NCI-H526 treated with DMSO at 0.1 percent for 48 hours (cell line): ENCODE data around the gene RASSF7.

Experiments used
- DNase-seq: peaks from one replicate; lab custom pipeline; 2025; lab: John Stamatoyannopoulos, UW

RASSF7 gene

DNA sequence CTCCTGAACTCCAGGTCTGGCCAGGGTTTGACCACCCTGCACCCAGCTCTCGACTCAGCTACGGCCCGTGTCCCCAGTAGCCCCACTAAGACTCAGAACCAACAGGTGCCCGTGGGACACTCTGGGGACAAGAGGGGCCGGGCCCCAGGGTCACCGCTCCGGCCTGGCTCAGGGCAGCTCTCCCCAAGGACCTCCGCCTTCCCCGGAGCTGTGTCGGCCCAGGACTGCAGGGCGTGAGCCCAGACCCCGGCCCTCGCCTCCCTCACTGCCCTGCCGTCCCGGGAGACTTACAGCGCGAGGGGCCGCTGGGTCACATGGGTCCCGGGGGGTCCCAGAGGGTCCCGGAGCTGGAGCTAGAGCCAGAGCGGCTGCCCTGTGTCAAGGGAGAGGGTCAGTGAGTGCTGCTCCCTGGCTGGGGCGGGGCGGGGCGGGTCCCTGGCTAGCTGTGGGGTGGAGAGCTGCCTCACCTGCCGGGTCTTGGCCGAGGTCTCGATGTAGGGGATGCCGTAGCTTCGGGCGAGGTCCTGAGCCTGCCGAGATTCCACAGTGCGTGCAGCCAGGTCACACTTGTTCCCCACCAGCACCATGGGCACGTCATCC is 27.7 kb upstream of the RASSF7 start:
- DNase-seq, result no peak

DNA sequence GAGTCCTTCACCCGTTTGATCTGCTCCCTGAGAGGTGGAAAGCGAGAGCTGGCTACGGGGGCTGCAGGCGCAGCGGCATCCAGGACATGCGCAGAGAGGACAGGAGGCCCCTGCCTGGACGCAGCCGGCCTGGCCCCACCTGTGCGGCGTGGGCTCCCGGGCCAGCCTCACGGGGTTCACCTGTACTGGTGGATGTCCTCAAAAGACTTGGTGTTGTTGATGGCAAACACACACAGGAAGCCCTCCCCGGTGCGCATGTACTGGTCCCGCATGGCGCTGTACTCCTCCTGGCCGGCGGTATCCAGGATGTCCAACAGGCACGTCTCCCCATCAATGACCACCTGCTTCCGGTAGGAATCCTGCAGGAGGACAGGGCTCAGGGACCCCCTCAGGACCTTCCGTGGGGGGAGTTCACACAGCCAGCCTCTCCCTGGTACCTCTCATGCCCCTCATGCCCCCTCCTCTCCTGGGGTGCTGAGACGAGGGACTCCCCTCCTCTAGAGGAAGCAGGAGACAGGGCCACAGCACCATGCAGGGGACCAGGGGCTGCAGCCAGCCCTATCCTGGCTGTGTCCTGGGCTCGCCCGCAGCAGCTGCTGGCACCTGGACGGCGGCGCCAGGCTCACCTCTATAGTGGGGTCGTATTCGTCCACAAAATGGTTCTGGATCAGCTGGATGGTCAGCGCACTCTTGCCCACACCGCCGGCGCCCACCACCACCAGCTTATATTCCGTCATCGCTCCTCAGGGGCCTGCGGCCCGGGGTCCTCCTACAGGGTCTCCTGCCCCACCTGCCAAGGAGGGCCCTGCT is 27.0 kb upstream of the RASSF7 start:
- DNase-seq, result no peak

DNA sequence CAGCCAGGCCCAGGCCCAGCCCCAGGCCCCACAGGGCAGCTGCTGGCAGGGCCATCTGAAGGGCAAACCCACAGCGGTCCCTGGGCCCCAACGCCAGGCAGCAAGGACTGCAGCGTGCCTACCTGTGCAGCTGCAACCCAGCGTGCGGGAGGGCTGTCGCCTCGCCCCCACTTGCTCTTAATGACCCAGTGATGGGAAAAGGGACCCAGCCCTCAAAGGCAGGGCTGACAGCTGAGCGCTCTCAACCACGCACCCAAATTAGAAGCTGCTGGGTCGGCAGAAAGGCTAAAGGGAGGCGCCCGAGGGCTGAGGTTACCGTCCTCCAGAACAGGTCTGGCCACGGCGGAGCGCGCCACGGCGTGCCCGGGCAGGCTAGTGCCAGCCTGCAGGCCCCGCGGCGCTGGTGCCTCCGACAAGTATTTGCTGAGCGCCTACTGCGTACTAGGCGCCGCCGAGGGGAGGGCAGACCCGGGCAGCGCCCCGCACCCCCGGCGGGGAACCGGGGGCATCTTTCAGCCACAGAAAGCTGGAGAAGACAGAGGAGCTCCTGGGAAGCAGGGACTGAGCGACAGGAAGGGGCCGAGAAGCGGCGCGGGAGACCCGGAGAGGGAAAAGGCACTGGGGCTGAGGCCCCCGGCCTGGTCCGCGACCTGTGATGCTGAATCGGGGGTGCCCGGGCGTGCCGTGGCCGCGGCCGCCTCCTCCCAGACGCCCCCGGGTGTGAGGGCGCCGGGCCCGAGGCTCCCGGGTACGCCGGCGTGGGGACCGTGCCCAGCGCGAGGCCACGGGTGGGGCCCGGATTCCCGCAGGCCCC is 26.2 kb upstream of the RASSF7 start:
- peak; percentile 66 for DNase-seq

DNA sequence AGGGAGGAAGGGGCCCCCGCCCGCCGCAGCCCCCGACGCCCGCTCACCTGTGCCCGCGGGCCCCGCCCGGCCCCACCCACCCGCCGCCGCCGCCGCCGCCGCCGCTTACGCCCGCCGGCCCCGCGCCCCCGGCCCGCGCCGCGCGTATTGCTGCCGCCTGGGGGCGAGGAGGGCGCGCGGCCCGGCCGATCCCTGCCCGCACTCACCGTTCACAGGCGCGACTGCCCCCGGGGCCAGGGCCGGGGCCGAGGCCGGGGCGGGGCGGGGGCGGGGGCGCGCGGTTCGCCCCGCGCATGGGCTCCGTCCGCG is 25.6 kb upstream of the RASSF7 start:
- DNase-seq, result no peak

DNA sequence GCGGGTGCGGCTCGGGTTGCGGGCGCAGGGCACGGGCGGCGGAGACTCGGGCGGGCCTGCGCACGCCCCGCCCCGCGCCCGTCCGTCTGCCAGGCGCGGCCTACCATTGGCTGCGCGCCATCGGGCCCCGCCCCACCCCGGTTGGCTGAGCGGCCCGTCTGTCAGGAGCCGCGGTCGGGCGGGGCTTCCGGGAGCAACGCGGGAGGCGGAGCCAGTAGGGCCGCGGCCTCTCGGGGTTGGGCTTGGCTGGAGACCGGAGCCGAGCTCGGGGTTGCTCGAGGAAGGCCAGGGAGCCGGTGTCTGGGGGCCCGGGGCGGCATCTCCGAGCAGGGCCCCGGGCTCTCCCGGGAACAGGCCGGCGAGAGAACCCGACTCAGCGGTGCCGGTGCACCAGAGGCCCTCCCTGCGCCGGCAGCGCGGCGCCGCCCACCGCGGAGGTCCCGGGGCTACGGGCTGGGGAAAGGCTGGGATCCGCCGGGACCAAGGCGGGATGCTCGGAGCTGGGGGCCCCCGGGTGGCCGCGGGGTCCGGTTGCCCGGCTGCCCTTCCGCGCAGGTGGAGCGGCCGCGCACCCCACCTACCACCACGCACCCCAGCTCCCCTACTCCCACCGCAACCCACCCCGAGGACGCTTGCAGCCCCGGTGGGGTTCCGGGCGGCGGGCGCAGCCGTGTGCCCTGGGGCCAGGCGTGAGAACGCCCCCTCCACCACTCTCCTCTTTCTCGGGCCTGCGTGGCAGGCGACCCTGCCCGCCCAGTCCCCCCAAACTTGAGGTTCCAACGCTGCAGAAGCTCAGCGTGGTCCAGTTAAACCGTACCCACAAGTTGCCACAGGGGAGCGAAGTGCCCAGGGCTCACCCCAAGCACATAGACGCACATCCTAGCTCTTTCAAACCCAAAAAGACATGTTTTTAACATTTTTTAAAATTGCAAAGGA is 25.0 kb upstream of the RASSF7 start, which contains the start of gene HRAS:
TSS of gene HRAS (minus strand) at position 58 of the 936 bp plus-strand sequence.
- DNase-seq, result peak; percentile 87

DNA sequence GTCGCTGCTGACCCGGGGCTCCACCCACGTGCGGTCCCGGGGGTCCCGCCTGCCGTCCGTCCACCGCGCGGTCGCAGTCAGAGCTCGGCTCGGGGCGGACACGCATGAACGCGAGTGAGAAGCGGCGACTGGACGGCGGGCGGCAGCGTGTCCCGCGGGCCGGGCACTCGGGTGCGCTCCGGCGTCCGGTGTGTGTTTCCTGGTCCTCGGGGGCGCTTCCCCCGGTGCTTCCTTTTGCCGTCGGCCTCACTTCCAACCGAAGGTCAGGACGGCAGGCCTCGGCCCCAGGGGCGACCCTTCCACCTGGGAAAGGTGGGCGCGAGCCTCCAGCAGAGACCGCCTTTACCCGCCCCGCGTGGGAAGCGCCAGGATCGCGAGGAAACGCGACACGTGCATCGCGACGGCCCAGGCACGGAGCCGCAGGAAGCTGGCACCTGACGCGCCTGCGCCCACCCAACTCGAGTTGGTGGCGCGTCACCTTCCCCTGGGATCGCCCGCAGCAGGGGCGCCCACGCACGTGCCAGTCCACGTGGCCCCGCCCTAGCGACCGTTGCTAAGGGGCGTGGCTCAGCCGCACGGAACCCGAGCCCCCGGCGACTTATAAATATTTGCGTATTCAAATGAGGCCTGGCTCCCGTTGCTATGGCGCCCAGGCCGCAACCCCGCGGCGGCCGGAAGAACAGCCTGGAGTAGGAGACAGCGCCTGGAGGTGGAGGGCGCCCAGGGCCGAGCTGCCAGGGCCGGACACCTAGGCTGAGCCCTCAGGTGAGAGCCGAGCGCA is 23.7 kb upstream of the RASSF7 start, which contains the start of gene LRRC56:
TSS of gene LRRC56 (plus strand) at position 687 of the 781 bp plus-strand sequence. CDS start 3,158 bp downstream, outside the sequence.
- DNase-seq, result peak; percentile 94

DNA sequence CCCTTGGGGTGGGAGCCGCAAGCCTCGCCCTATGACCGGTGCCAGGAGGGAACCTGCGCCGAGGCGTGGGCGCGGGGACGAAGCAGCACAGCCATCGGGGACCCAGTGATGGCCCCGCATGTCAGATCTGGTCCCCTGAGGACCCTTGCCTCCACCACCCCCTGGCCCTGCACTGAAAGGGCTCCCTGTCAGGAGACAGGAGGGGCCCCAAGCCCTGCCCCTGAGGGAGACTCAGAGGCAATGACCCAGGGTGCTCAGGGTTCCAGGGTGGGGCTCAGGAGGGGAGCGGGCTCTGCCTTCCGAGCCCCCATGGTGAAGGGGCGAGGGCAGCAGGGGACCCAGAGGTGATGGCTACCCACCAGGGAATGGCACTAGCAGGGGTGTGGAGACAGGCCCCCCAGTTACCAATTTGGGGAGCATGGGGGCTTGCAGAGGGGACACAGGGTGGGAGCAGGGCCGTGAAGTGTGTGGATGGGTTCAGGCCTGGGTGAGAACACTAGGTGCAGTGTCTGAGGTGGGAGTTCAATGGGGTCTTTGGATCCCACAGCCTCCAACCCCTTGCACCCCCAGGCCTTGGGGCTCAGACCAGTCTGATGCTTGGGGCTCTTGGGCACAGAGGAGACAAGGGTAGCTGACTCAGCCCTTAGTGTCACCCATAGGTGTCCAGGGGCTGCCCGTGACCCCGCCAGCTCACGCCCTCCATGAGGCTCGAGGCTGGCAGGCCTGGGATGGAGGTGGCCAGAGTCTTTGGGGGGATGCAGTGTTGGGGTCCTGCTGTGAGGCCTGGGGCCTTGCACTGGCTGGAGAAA is 22.9 kb upstream of the RASSF7 start:
- DNase-seq, result no peak

DNA sequence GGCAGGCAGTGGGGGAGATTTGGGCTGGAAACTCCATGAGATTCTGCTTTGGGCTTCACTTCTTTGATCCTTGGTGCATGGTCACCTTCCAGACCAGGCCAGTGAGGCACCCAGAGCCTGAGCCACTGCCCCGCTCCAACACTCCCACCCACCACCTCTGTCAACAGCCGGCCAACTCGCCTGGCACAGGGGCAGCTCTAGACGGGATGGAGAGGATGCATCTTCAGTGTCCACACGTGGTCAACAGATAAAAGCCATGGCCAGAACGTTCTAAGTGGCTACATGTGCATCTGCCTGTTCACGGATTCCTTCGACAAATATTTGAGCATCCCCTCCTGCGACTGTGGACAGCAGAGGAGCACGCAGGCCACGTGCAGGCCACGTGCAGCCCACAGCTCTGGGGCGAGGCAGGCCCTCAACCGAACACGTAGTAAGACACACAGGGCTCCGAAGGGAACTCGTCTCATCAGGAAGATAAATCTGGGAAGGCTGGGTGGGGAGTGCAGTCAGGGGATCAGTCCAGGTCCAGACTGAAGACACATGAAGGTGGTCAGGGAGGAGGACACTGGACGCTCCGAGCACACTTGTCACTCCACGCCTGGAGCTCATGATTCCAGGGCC is 22.2 kb upstream of the RASSF7 start:
- DNase-seq, result no peak

DNA sequence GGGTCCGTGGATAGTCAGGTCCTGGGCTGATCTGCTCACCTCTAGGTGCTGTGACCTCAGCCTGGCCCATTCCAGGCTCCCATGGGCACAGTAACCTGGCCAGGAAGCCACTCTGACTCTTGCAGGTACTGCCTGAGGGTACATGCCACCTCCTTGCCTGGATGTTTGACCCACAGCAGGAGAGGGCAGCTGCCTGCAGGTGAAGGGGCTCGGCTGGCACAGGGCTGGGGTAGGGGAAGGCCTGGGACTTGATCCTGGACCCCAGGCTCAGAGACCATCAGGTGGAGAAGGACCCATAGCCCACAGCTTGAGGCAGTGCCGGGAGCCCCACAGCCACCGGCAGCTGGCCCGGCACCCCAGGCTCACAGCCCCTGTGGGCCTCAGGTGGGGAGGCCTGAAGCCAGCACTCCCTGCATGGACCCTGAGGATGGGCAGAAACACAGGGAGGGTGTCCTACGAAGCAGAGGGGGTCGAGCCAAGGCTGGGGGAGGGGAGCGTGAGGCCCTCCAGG is 20.7 kb upstream of the RASSF7 start:
- DNase-seq, result no peak

DNA sequence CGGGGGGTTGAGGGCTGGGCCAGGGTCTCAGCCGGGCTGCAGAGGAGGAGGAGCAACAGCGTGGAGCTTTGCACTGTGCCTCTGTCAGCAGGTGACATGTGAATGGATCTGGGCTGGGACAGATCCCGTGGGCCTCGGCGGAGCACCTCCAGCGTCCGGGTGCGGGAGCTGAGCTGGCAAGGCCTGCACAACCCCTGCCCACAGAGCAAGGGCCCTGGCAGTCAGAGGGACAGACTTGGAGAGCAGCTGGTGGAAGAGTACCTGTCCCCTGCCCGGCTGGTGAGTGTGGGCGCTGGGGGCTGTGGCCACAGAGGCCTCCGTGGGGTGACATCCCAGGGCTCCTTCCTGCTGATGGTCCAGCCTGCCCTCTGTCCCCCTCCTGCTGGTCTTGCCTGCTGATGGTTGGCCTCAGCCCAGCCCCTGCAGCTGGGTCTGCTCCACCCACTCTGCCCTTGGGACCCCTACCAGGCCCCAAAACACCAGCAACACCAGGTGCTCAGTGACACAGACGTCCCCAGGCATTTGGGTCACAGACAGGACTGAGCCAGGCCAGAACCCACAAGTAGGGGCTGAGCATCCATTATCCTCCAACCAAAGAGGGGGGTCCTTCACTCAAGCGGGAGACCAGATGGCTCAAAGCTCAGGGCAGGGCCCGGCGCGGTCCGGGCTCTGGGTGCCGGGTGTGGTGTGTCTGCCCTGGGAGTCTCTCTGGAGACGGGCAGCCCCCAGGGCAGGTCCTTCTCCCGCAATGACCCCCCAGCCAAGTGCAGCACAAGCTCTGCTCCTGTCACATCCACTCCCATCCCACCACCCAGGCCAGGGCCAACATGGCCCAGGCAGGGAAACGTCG is 20.0 kb upstream of the RASSF7 start:
- DNase-seq, result no peak

DNA sequence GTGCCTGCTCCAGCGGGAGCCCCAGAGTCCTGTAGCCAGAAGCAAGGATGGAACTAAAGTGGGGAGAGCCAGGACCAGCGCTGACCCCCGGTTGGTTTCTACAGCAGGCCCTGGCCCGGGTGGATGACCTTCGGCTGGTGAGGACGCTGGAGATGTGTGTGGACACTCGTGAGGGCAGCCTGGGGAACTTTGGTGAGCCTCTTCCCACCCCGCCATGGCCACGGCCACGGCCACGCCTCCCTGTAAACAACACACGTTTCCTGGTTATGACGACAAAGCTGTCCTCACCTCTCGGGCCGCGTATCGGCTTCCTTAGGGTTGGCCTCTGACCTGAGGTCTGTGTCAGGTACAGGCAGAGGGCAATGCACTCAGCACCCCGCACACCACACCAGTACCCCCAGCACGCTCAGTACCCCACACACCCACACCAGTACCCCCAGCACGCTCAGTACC is 19.3 kb upstream of the RASSF7 start:
- DNase-seq, result no peak

DNA sequence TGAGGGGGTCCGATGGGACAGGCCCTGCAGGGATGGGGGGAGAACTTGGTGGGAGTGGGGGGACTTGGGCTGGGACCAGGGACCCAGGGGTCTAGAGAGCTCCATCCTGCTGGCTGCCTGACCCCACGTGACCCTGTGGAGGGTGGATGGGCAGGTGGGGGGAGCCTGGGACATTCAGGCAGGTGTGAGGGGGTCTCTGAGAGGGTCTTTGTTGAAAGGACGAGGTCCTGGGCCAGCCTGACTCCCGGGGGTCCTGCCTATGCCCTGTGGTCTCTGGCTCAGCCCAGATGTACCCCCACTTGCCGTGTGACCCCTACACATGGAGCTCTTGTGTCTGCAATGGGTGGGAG is 16.0 kb upstream of the RASSF7 start:
- DNase-seq, result no peak

DNA sequence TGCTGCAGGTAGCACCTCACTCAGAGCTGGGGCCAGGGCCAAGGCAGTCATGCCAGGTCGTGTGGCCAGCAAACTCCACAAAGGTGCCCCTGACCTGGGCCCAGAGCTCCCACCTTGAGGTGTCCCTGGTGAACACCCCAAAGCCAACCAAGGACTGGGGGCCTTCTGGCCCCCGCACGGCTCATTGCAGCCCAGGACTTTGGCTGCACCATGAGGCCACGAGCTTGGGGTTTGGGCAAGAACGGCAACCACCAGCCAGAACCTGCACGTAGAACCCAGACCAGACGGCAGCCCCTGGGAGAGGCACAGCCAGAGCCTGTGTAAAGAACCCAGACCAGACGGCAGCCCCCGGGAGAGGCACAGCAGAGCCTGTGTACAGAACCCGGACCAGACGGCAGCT is 15.6 kb upstream of the RASSF7 start:
- DNase-seq, result no peak

DNA sequence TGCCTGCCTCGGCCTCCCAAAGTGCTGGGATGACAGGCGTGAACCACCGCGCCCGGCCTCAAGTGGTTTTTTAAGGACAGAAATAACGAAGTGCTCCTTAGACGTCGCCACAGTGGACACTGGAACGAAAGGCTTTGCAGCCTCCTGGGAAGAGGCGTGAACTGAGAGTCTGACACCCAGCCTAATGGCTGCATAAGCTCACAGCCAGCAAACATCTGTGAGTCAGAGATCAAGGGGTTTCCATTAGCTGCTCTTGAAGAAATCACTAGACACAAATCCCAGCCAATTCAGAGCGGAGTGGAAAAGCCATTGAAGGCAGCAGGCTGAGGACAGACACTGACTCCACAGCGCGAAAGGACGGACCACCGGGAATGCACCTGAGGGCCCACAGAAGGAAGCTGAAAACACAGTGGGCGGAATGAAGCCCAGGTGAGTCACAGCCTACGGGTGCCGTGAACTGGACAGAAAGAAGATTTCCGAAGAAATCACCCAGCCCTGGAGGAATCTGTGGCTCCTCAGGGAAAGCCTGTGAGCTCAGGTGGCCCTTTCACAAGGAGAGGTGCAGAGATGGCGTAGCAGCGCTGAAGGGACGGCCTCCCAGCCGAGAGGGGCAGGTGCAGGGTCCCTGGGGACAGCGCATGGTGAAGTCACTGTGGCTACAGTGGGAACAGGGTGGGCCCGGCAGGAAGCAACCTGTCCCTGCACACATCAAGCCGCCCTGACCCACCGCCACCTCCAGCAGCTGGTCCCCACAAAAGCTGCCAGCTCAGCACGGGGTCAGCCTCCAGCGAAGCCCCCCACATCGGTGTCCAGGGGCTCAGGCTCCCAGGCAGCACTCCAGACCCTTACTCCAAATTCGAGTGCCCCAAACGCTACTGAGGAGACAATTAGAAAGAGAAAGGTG is 11.8 kb upstream of the RASSF7 start:
- DNase-seq, result no peak

DNA sequence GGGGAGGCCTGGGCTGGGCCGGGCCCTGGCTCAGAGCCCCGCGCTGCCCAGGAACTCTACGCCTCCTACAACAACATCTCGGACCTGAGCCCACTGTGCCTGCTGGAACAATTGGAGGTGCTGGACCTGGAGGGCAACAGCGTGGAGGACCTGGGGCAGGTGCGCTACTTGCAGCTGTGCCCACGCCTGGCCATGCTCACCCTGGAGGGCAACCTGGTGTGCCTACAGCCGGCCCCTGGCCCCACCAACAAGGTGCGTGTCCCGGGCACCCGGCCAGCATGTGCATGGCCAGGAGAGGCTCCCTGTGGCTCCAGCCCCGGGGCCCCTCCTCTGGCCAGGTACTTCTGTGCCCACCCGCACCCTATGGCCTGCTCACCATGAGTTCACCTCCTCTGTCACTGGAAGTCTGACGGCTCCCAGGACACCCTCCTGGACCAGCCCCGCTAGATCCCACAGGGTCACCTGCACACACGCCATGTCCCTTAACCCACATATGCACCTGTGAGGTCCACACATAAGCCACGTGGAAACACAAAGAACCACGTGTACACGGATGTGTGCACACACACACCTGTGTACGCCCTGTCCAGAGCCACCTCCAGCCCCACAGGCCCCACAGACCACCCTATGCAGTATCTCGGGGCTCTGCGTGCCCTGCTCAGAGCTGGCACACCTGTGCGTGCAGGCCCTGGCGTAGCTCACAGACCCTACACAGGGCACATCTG is 10.6 kb upstream of the RASSF7 start:
- no peak for DNase-seq

DNA sequence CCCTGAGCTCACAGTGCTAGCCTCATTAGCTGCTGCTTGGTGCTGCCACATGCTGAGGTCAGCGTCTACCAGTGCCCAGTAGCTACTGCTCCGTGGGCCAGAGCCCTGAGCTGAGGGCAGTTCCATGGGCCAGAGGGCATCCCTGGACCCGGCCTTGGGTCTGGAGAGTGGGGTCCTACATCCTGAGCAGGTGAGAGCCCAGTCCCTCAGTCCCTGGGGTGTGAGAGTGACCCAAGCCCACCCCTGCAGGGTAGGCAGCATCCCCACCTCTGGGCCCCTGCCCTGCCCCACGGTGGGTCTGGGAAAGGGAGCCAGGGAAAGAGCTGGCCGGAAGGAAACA is 10.1 kb upstream of the RASSF7 start:
- DNase-seq, result no peak

DNA sequence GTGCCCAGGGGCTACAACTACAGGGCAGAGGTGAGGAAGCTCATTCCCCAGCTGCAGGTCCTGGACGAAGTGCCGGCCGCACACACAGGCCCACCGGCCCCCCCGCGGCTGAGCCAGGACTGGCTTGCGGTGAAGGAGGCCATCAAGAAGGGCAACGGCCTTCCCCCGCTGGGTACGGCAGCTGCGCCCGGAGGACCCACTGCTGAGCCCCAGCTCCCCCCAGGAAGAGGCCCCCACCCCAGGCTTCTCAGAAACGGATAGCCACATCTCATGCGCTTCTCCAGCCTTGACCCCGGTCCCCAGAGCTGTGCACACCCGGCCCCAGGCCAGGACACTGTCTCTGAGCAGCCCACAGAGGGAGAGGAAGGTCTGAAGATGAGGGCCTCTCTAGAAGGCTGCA is 9.6 kb upstream of the RASSF7 start:
- no peak for DNase-seq
